Adrenal gland (tissue), 12 donors: ENCODE data around the gene PAMR1. TPM values are rescaled to one million over a fixed set of nuclear protein-coding genes. Genes with fewer than 3 reads are reported as not detected.

Experiments
- DNase-seq, 7 donors: peaks; one replicate each; pipeline ENCODE4 v3.0.0-alpha.2; 2019 to 2020
- H3K27ac ChIP-seq, 5 donors: fragments of 200-600 bp; sonication (generic) in 4 of 5; 1 replicate in 3 of 5; 2 replicates in 2 of 5; pipeline versions ENCODE4 v1.5.1 to v1.8.0; 2016 to 2020; ENCODE audit warnings: mild to moderate bottlenecking in 1 of 5
- H3K27me3 ChIP-seq: fragments of 200-600 bp; 2 replicates; pipeline ENCODE4 v1.8.0; 2021
- H3K36me3 ChIP-seq, 2 donors: fragments of 200-600 bp; replicated peaks in 1 of 2; 1 replicate in 1 of 2; 2 replicates in 1 of 2; pipeline versions ENCODE4 v1.5.1 to v1.8.0; 2018 to 2022
- H3K4me1 ChIP-seq, 2 donors: fragments of 200-600 bp; replicated peaks in 1 of 2; 1 replicate in 1 of 2; 2 replicates in 1 of 2; pipeline versions ENCODE4 v1.5.1 to v1.8.0; 2018 to 2021
- H3K4me3 ChIP-seq, 4 donors: fragments of 200-600 bp; sonication (generic) in 3 of 4; one replicate each; pipeline ENCODE4 v1.5.1; 2016 to 2018
- H3K9me3 ChIP-seq, 3 donors: fragments of 200-600 bp; sonication (generic) in 1 of 3; replicated peaks in 1 of 3; 1 replicate in 2 of 3; 2 replicates in 1 of 3; pipeline versions ENCODE4 v1.5.1 to v1.8.0; 2016 to 2021
- CTCF ChIP-seq, 6 experiments: fragments of 450-650 bp in 4 of 6; fragments of 200-600 bp in 2 of 6; sonication (generic) in 1 of 6; IDR thresholded peaks; 1 replicate in 5 of 6; 2 replicates in 1 of 6; pipeline versions ENCODE4 v1.5.1 to v1.8.0; 2016 to 2021; ENCODE audit warnings: antibody characterized with exemption in 6 of 6, mild to moderate bottlenecking in 2 of 6, moderate library complexity in 1 of 6
- POLR2A ChIP-seq, 2 donors: fragments of 450-650 bp; IDR thresholded peaks; one replicate each; pipeline ENCODE4 v1.6.1; 2017; ENCODE audit warnings: antibody characterized with exemption in 2 of 2, mild to moderate bottlenecking in 2 of 2, moderate library complexity in 1 of 2
- WGBS, 4 donors: extraction: QIAGEN DNeasy Blood & Tissue Kit in 2 of 4; methylation state at CpG; one replicate each; pipeline versions ENCODE4 v1.1.5 to v1.1.7; 2013 to 2017; 5-methylcytosine and 5-hydroxymethylcytosine counted together
- intact Hi-C, 2 donors: fragments of 100-400 bp; cut with DNase I; formaldehyde crosslinking; loops; one replicate each; pipeline versions ENCODE4 v1.14.1 to v1.15.0; 2022 to 2023
- polyA plus RNA-seq, 3 donors: library from polyadenylated mRNA; stranded (reverse); fragments of 200-250 nt in 2 of 3; fragments of 350-450 nt in 1 of 3; fragmentation: Illumina TruSeq in 1 of 3; extraction: RNeasy Lipid Tissue Mini Kit (QIAGEN cat#74804) in 1 of 3; gene quantifications; one replicate each; pipeline ENCODE4 v1.2.3, GENCODE V29; 2013 to 2014
- total RNA-seq, 9 donors: library from RNA; depleted of rRNA in 4 of 9; stranded (reverse); fragments of >200 nt in 4 of 9; fragments of 120-200 nt in 1 of 9; fragmentation: NEBNext Ultra II Directional in 1 of 9; extraction: Animal tissue kit (Norgen Biotek cat#: 25700) in 1 of 9; gene quantifications; one replicate each; pipeline versions ENCODE4 v1.1.0 to v1.2.4, GENCODE V29; 2013 to 2023
- donor health status: healthy with polysubstance abuse.
- donor health status: Bipolar disorder and iron deficiency.
- donor health status: DM: yes; HTN: yes; CAD: no.
- donor health status: DM: no; HTN: no; CAD: no.
- donor health status: DM: no; HTN: no; CAD: no.
- donor health status: DM: yes; HTN: yes; CAD: no.

The PAMR1 gene
- total and polyA plus RNA-seq, 12 donors: 4.3 to 25.7 (median 11.2) TPM

- 86 to 89% (median 88%) methylated on average over 7 of the region's 7 CpGs for WGBS, 4 donors
- Histone ChIP-seq H3K4me1 (peaks cover 0 to 9% of the 10 kb centered on the region in 2 donors), H3K27me3 (no peaks in the 10 kb centered on the region), H3K27ac (no peak overlapping the region), H3K4me3 (no peak overlapping the region), H3K9me3 (no peaks in the 10 kb centered on the region), H3K36me3 (no peaks in the 10 kb centered on the region)
- TF ChIP-seq POLR2A (IDR thresholded peaks at IDR 0.05) (no peak), CTCF (IDR thresholded peaks at IDR 0.05) (no peak)
- intact Hi-C loops: no loop called here
- no peak for DNase-seq
Observed at GRCh38 chr11:35473795-35474374, 51.5 kb downstream of the PAMR1 start.

GRCh38 chr11:35470616-35471015 lies 54.8 kb downstream of the PAMR1 start:
- DNase-seq: no peak
- H3K9me3 ChIP-seq: no peaks in the 10 kb centered on the region
- H3K27me3 ChIP-seq: no peaks in the 10 kb centered on the region
- H3K4me1 ChIP-seq: no peaks in the 10 kb centered on the region
- no peak overlapping the region for H3K27ac ChIP-seq
- H3K4me3 ChIP-seq: no peak overlapping the region
- intact Hi-C loops: no loop called here
- 90 to 94% (median 92%) methylated on average over 13 of the region's 13 CpGs for WGBS, 4 donors
- no peak for TF ChIP-seq CTCF (IDR thresholded peaks at IDR 0.05)
- TF ChIP-seq POLR2A (IDR thresholded peaks at IDR 0.05): no peak
- H3K36me3 ChIP-seq: no peaks in the 10 kb centered on the region

- no peaks in the 10 kb centered on the region for H3K4me1 ChIP-seq
- no peaks in the 10 kb centered on the region for H3K36me3 ChIP-seq
- 78 to 89% (median 81%) methylated on average over 3 of the region's 3 CpGs for WGBS, 4 donors
- intact Hi-C loops: no loop called here
- H3K27ac ChIP-seq: no peak overlapping the region
- H3K4me3 ChIP-seq: no peak overlapping the region
- no peak for DNase-seq
- no peak for TF ChIP-seq POLR2A (IDR thresholded peaks at IDR 0.05)
- TF ChIP-seq CTCF (IDR thresholded peaks at IDR 0.05): no peak
- no peaks in the 10 kb centered on the region for H3K27me3 ChIP-seq
- H3K9me3 ChIP-seq: no peaks in the 10 kb centered on the region
Observed at GRCh38 chr11:35466058-35466457, 59.4 kb downstream of the PAMR1 start.

GRCh38 chr11:35464308-35464707 lies 61.1 kb downstream of the PAMR1 start:
- DNase-seq: no peak
- Histone ChIP-seq H3K27me3 (no peaks in the 10 kb centered on the region), H3K4me3 (no peak overlapping the region), H3K9me3 (no peaks in the 10 kb centered on the region), H3K4me1 (peaks cover 0 to 3% of the 10 kb centered on the region in 2 donors), H3K36me3 (no peaks in the 10 kb centered on the region), H3K27ac (no peak overlapping the region)
- intact Hi-C loops: no loop called here
- no peak for TF ChIP-seq CTCF (IDR thresholded peaks at IDR 0.05)
- TF ChIP-seq POLR2A (IDR thresholded peaks at IDR 0.05): no peak
- 90 to 97% (median 94%) methylated on average over 1 of the region's 1 CpG for WGBS, 4 donors
